Measurements from ENCODE around the gene ELANE. TPM values are rescaled to one million over a fixed set of nuclear protein-coding genes. Genes with fewer than 3 reads are reported as not detected.

Gene ELANE
- total RNA-seq, 2 donors from 2014 or later: 1.4 TPM; not detected in 1

DNA sequence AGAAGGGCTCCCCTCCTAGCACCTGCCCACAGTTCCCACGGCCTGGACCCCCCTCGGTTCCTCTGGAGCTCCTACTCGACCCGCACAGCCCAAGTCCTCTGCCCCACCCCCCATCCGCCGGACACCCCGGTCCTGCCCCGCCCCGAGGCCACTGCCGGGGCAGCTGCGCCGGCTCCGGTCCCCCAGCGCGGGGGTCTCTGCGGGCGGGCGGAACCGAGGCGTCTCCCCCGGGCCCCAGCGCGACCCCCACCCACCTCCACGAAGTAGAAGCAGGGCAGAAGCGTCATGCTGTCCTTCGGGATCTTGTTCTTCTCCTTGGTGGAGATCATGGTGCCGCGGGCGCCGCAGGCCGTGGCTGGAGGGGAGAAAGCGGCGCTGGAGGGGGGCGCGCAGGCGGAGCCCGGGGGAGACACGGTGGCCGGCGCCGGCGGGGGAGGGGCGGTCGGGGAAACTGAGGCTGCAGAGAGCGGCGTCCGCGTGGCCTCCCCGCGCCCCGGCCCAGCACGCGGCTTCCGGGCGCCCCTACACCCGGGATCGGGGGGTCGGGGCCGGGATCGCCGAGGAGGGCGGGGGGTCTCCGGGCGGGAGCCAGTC, 30.8 kb upstream of the ELANE start:
- TF ChIP-seq POLR2AphosphoS5 (IDR thresholded peaks at IDR 0.05) (no peak), POLR2A (IDR thresholded peaks at IDR 0.05) (no peak)
- TF ChIP-seq, protein P1, sequence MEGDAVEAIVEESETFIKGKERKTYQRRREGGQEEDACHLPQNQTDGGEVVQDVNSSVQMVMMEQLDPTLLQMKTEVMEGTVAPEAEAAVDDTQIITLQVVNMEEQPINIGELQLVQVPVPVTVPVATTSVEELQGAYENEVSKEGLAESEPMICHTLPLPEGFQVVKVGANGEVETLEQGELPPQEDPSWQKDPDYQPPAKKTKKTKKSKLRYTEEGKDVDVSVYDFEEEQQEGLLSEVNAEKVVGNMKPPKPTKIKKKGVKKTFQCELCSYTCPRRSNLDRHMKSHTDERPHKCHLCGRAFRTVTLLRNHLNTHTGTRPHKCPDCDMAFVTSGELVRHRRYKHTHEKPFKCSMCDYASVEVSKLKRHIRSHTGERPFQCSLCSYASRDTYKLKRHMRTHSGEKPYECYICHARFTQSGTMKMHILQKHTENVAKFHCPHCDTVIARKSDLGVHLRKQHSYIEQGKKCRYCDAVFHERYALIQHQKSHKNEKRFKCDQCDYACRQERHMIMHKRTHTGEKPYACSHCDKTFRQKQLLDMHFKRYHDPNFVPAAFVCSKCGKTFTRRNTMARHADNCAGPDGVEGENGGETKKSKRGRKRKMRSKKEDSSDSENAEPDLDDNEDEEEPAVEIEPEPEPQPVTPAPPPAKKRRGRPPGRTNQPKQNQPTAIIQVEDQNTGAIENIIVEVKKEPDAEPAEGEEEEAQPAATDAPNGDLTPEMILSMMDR (IDR thresholded peaks at IDR 0.05): no peak
- 3% methylated on average over 36 of the region's 64 CpGs for WGBS
- Histone ChIP-seq H3K36me3 (no peaks in the 10 kb centered on the region), H3K4me1 (replicated peaks) (peaks cover 12% of the 10 kb centered on the region), H3K27ac (no peak overlapping the region), H3K4me3 (peak overlapping the region; percentile 19 to 37), H3K9me3 (no peaks in the 10 kb centered on the region), H3K27me3 (replicated peaks; ENCODE audit: insufficient read depth) (peaks cover 4% of the 10 kb centered on the region)
- no peak for DNase-seq (ENCODE audit: low spot score)
- intact Hi-C loops (cut with DNase I): no loop called here

DNA sequence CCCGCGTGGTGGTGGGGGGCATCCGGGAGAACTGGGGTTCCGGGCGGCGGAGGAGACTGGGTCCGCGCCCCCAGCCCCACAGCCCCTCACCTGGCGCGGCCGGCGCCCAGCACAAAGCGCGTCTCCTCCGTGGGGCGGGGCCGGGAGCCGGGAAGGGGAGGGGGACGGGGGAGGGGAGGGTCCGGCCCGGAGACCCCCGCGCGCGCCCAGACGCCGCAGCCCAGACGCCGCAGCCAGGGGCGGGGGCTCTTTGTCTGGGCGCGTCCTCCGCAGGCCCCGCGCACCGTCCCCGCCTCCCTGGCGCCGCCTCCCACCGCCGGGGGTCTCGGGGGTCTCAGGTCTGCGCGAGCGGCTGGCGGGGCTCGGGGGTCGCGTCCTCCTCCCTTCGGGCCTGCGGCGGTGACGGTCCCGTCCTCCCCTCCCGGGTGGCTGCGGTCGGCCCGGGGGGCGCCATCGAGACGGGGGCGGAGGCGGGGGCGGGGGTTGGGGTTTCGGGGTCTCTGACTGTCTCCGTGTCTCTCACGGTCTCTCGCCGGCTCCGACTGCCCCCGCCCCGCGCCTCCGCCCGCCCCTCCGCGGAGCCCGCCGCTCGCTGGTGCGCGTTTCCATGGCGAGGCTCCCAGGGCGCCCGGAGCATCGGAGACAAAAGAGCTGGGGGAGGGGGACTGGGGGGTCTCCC, 30.1 kb upstream of the ELANE start, which contains the start of gene PLPPR3:
TSS of gene PLPPR3 (minus strand) at position 131 of the 679 bp plus-strand sequence. CDS start 396 bp downstream, outside the sequence.
- Histone ChIP-seq H3K36me3 (no peaks in the 10 kb centered on the region), H3K4me1 (replicated peaks) (peaks cover 12% of the 10 kb centered on the region), H3K27me3 (replicated peaks; ENCODE audit: insufficient read depth) (peaks cover 4% of the 10 kb centered on the region), H3K9me3 (no peaks in the 10 kb centered on the region), H3K27ac (no peak within 1 kb of the TSS), H3K4me3 (peak within 1 kb of the TSS; percentile 19 to 37)
- DNase-seq (ENCODE audit: low spot score): no peak
- intact Hi-C loops (cut with DNase I): no loop called here
- under 1% methylated on average over 38 of the region's 86 CpGs for WGBS
- TF ChIP-seq POLR2AphosphoS5 (IDR thresholded peaks at IDR 0.05) (no peak), POLR2A (IDR thresholded peaks at IDR 0.05) (no peak)
- TF ChIP-seq, protein P1 (IDR thresholded peaks at IDR 0.05): no peak

DNA sequence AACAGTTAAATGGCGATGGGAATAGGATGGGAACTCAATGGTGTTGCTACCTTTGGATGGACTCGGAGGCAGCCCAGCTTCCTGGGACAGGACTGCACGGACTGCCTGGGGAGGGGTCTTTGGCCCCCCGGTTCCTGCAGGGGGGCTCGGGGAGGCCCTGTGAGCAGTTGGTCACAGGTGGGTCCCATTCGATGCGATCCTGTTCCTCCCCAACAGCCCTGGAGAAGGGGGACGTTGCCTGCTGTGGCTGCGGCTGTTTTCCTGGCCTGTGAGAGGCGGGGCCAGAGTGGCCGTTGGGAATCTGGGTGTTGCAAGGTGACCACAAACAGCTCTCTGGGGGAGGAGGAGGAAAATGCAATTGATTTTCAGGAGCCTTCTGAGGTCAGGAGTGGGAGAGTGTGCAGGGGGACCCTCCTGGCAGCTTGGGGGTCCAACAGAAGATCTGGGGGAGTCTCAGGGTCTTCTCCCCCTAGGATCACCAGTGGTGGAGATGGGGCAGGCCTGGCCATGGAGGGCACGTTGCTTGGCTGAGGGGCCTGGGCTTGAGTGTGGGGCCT, 28.5 kb upstream of the ELANE start:
- intact Hi-C loops (cut with DNase I): no loop called here
- WGBS: 60% methylated on average over 12 of the region's 12 CpGs
- H3K27ac ChIP-seq: no peak overlapping the region
- H3K36me3 ChIP-seq: no peaks in the 10 kb centered on the region
- H3K4me1 ChIP-seq (replicated peaks): peaks cover 12% of the 10 kb centered on the region
- H3K4me3 ChIP-seq: no peak overlapping the region
- peaks cover 4% of the 10 kb centered on the region for H3K27me3 ChIP-seq (replicated peaks; ENCODE audit: insufficient read depth)
- no peak for DNase-seq (ENCODE audit: low spot score)
- no peaks in the 10 kb centered on the region for H3K9me3 ChIP-seq
- TF ChIP-seq, protein P1 (IDR thresholded peaks at IDR 0.05): no peak
- TF ChIP-seq POLR2AphosphoS5 (IDR thresholded peaks at IDR 0.05) (no peak), POLR2A (IDR thresholded peaks at IDR 0.05) (no peak)

DNA sequence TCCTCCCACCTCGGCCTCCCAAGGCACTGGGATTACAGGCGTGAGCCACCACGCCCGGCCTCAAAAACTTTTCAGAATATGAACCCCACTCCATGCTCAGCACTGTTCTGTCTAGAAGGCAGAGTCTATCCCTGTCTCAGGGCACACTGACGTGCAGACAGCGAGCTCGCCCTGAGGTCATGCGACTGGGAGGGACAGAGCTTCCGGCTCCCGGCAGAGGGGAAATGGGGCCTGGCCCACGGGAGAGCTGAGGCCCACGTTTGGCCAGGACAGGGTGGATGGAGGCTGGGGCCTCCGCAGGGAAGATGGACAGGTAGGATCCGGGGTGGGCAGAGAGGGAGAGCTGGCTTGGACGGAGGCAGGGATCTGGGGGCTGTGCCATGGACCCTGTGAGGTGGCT, 27.2 kb upstream of the ELANE start:
- intact Hi-C loops (cut with DNase I): no loop called here
- peaks cover 12% of the 10 kb centered on the region for H3K4me1 ChIP-seq (replicated peaks)
- 84% methylated on average over 15 of the region's 15 CpGs for WGBS

More for the DNA sequence above, 27.2 kb upstream of the ELANE start:
- Histone ChIP-seq H3K27me3 (replicated peaks; ENCODE audit: insufficient read depth) (peaks cover 4% of the 10 kb centered on the region), H3K9me3 (no peaks in the 10 kb centered on the region), H3K27ac (no peak overlapping the region), H3K36me3 (no peaks in the 10 kb centered on the region), H3K4me3 (no peak overlapping the region)
- no peak for DNase-seq (ENCODE audit: low spot score)
- TF ChIP-seq POLR2AphosphoS5 (IDR thresholded peaks at IDR 0.05): no peak
- no peak for TF ChIP-seq POLR2A (IDR thresholded peaks at IDR 0.05)
- TF ChIP-seq, protein P1 (IDR thresholded peaks at IDR 0.05): no peak

Data from prostate gland (tissue), 2 donors.